Hippocampal formation (tissue), 2 donors: ENCODE measurements around the gene MAML3.

Source experiments
- DNase-seq, 2 donors: peaks; one replicate each; lab custom pipeline; 2025; lab: John Stamatoyannopoulos, UW

MAML3 gene

GRCh38 chr4:140156529-140157171 is 2.7 kb upstream of the MAML3 start:
- no peak for DNase-seq

GRCh38 chr4:140154572-140154891 is 548 bp upstream of the MAML3 start:
- DNase-seq: no peak

GRCh38 chr4:140153419-140153717 is 616 bp downstream of the MAML3 start:
- DNase-seq: no peak

GRCh38 chr4:140152751-140153418 is 1.1 kb downstream of the MAML3 start:
- peak; percentile 48 to 59 for DNase-seq

GRCh38 chr4:140152013-140152703 is 1.8 kb downstream of the MAML3 start:
- DNase-seq: peak; percentile 63 to 70

- peak; percentile 63 to 70 for DNase-seq
Measured at GRCh38 chr4:140151699-140152012, 2.3 kb downstream of the MAML3 start.

GRCh38 chr4:140150886-140151698 is 2.9 kb downstream of the MAML3 start:
- DNase-seq: peak; percentile 72 to 83

- DNase-seq: no peak
Measured at GRCh38 chr4:140150636-140150885, 3.4 kb downstream of the MAML3 start.

GRCh38 chr4:140149846-140150635 is 3.9 kb downstream of the MAML3 start:
- DNase-seq: no peak

- DNase-seq: no peak
Measured at GRCh38 chr4:140144050-140144449, 9.9 kb downstream of the MAML3 start.

- no peak for DNase-seq
Measured at GRCh38 chr4:140141210-140141835, 12.7 kb downstream of the MAML3 start.

GRCh38 chr4:140140566-140140965 is 13.4 kb downstream of the MAML3 start:
- DNase-seq: no peak

GRCh38 chr4:140138428-140138827 is 15.6 kb downstream of the MAML3 start:
- no peak for DNase-seq

GRCh38 chr4:140137671-140138070 is 16.3 kb downstream of the MAML3 start:
- DNase-seq: no peak

- no peak for DNase-seq
Measured at GRCh38 chr4:140136509-140136908, 17.5 kb downstream of the MAML3 start.

GRCh38 chr4:140135529-140136088 is 18.4 kb downstream of the MAML3 start:
- DNase-seq: peak; percentile 11 to 20

- no peak for DNase-seq
Measured at GRCh38 chr4:140134746-140135425, 19.1 kb downstream of the MAML3 start.

- no peak for DNase-seq
Measured at GRCh38 chr4:140133576-140133975, 20.4 kb downstream of the MAML3 start.

GRCh38 chr4:140131675-140132229 is 22.2 kb downstream of the MAML3 start:
- no peak for DNase-seq

GRCh38 chr4:140130677-140131076 is 23.3 kb downstream of the MAML3 start:
- DNase-seq: no peak

GRCh38 chr4:140127422-140127821 is 26.6 kb downstream of the MAML3 start:
- no peak for DNase-seq
